Measurements from ENCODE around the gene CREG2.

CREG2 gene

DNA sequence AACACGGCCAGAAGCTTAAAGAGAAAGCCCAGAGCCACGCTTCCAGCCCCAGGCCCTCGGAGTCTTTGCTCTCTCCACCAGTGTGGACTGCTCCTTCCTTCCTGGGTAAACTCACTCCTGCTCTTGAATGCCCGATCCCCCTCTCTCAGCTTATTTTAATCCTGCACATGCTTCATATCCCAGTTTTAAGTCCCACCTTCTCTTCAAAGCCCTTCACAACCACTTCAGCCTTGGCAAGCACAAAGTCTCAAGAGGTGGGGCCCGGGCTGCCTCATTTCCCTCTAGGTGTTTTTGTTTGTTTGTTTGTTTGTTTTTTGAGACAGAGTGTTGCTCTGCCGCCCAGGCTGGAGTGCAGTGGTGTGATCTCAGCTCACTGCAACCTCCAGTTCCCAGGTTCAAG is 21.6 kb upstream of the CREG2 start:
- no peak for DNase-seq

DNA sequence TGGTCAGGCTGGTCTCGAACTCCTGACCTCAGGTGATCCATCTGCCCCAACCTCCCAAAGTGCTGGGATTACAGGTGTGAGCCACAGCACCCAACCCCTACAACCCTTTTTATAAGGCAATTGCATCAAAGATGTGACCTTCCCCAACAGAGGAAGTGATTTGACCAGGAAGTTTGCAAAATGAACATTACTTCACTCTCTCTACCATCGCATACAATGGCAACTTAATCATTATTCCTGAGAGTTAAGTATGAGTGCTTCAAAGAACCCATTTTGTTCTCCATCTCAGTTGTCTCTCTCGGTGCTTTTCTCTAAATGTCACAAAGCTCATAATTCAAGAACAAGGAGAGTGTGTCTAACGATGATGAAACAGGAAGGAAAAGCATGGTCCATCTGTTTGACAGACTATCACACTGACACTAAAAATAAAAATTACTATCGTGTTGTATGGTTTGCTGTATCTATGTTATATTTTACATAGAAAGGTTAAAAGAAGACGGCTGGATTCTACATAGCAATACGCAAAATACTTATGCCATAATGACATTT is 18.1 kb upstream of the CREG2 start:
- no peak for DNase-seq

DNA sequence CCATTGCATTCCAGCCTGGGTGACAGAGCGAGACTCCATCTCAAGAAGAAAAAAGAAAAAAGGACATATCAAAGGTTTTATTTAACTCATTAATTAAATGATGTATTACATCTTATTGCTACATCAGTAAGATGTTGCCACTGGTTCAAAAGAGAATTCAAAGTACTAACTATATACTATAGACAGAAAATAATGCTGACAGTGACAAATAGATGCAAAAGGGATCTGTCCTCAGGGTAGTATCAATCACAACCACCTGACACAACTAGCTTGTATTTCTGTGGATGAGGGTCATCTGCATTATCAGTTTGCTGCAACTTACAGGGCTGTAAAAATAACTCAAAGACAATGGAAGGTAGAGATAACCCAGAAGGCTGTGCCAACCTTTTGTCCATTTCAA is 16.4 kb upstream of the CREG2 start:
- no peak for DNase-seq

DNA sequence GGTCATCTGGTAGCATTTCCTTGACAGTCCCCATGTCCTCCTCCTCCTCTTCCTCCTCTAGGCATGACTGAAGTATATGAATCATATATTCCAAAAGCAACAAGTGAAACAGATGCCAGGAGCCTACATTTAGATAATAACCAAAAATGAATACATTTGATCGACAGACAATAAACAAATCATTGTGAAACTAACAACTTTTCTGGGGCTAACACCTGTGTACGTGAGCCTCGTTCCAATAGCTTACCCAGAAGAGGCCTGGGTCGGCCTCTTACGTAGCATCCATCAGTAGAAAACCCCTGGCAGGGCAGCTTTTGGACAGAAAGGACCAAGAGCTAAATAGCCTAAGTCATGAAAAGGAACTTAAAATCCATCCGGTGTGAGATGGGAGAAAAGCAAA is 15.3 kb upstream of the CREG2 start:
- no peak for DNase-seq

DNA sequence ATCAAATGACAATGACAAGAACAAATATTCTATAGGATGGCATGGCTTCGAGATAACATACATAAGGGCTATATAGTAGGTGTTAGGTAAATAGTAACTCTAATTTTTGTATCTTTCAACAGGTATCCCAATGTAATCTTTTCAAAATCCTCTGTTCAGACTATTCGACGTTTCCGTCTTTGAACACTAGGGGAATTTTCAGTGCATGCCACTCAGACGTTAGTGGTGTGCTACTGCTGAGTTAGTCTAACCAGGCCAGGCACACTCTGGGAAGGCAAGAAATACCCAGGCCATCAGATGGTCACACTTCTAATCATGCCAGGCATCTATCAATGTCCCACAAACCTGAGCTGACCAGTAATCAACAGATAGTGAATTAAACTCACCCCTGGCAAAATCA is 14.6 kb upstream of the CREG2 start:
- no peak for DNase-seq

DNA sequence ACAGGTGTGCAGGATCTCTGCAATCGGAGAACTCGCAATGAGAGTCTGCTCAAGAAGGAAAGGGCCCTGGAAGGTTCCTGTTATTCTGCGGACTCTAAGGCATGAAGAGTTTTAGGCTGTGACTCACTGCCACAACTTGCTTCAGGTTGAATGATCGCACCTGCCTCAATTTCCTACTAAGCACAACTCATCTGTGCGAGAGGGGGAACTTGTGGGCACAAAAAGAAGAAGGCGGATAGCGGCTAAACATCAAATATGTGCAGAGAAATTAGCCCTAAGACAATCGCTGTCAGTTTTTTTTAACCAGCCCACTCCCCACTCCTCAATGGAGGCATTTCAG is 14.0 kb upstream of the CREG2 start:
- no peak for DNase-seq

DNA sequence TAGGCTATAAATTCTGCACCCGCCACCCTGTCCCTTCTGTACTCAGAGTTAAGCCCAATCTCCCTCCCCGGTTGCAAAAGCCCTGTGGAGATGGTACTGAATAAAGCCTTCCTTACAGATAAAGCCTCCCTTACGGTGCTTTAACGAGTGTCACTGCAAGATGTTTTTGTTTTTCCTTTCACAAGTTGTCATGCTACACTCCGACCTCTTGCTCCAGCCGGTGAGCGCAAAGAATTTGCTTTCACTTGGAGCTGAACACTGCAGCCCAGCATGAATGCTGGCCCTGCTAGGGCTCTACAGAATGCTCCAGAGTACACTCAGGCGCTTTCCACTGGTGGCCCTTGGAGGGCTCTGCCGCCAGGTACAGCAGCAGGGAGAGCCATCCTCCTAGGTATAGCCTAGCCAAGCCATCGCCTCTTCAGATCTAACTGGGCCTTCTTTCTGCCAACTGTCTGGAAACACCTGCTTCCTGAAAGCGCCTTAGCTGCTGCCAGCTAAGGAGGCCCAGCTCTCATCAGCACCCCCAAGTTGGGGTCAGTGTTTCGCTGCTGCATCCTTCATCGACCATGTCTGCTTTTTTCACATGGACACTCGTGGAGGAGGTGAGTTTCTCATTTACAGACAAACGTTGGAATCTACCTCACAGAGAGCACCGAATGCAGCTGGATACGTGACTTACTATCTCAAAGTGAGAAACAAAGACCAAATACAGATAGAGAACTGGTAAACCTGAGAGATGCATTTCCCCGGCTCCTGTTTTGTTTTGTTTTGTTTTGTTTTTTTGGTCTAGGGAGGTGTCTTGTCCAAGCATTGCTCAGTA is 13.4 kb upstream of the CREG2 start:
- no peak for DNase-seq

DNA sequence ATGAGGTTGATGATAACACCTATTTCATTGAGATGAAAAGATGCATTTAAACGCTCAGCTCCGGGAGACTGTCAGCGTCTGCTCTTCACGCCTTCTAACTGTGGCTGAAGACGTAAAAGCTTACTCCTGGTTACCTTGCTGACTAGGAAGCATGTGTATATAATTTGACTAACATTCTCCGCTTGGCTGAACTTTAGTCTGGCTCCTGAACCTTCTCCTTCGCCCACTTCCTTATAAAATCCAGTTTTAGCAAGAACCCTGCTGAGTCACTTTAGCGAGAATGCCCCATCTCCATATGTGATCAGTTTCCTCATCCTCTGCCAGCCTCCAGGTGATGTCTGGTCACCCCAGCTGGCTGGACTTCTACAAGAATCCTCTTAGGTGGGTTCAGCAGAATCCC is 12.7 kb upstream of the CREG2 start:
- no peak for DNase-seq

DNA sequence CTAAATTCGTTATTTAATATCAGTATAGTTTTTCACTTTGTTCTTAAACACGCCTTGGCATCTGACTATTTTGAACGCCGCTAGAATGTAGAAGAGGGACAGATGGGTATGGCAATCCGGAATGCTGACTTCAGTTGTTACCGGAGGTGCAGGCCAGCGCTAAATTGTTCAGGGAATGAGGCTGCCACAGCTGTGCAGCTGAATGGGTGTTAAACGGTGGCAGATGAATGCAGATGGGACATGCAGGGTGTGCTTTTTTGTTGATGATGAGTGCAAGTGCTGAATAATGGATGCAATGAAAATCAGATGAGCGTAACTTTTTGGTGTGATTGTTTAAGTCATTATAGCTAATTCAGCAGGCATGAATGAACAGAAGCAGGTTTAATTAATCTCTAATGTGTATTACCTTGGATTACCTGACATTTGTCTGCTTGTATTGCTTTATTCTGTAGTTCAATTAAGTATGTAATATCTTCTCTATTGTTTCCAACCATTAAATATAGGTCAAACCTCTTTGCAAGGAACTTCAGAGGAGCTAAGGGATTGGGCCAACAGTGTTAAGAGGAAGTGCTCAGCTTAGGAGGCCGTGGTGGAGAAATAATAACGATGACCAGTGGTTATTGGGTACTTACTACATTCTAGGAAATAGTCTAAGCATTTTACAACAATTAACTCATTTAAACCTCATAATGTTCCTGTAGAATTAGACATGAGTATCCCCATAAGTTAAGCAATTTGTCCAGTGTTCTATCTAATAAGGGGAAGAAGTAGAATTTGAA is 11.9 kb upstream of the CREG2 start:
- DNase-seq: no peak

DNA sequence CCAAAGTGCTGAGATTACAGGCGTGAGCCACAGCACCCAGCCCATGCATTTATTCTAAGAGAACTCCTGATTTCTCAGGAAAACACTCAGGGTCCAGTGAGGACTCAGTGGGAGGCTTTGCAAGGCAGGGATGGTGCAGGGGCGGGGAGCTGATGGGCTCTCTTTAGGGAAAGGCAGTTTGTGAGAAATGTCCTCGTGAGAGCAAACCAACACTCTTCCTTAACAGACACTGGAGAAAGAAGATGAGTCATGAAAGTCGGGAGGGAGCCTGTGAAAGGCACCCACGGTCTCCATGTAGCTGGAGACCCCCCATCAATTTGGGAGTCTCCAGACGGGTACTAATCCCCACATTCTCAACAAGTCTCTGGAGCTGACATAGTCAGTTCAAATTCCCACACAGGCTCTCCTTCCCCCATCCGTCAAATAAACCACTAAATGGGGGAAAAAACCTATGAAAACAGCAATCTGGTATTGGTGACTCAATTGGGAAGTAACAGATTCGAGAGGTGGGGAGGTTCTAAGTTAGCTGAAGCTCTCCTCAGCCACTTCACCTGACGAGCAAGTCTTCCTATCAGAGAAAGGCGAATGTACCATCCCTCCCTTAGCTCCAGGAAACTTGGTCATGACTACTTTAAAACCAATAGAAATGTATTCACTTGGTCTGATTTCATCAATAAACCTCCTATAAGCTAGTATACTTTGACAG is 11.0 kb upstream of the CREG2 start:
- no peak for DNase-seq

DNA sequence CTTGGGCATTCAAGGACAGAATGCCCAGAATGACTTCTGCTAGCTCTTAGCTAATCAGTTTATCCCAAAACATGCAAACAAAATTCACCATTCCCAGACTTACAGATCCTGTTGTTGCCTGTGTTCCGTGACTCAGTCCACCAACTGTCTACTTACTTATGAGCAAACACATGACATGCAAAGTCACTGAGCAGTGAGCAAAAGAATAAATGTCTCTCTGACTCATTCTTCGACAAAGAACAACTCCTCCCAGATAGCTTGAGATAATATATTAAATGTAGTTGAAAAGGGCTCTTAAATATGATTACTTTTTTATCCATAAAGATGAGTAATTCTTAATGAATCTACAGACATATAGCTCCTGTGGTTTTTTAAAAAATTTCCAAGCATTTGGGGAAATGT is 9.0 kb upstream of the CREG2 start:
- no peak for DNase-seq

DNA sequence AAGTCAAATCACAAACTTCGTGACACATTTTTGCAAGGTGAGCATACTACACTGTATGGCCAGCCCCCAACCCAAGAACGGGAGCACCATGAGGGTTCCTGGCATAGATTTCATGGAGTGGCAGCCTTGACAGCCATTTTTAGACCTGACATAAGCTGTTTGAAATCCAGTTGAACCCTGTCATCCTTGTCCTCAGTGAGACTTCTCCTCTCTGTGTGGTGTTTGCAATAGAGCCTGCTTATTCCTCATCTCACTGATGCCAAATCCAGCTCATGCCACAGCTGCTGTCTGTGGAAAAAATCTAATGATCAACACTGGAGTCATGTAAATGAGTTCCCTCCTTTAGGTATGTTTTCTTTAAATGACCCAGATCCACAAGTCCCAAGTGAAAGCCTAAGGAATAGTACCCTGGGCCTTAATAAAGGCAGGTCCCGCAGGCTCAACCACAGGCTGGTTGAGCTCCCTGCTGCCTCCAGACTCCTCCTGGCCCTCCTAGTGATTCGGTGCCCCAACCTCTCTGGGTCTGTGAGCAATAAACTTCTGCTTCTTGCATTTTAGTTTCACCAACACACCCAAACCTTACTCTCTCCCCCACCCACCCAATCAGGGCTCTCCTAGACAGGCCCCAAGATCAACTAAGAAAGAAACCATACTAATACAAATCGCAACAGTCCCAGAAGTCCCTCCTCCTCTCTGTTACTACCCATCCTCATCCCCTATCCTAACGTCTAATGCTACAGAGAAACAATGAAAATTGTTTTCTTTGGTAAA is 8.4 kb upstream of the CREG2 start:
- DNase-seq: no peak

DNA sequence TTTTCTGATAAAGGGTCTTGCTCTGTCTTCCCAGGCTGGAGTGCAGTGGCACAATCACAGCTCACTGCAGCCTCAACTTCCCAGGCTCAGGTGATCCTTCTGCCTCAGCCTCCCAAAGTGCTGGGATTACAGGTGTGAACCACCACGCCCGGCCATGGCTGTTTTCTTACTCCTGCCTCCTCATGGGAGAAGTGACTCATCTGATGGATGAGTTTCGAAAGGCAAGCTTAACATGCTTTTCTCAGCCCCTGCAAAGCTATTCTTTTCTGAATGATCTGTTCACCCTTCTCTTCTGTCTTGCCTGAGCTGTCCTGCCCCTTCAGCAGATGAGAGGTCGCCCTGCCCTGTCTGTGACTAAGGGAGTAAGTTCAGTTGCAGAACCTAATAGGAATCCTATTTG is 929 bp upstream of the CREG2 start:
- DNase-seq: no peak

DNA sequence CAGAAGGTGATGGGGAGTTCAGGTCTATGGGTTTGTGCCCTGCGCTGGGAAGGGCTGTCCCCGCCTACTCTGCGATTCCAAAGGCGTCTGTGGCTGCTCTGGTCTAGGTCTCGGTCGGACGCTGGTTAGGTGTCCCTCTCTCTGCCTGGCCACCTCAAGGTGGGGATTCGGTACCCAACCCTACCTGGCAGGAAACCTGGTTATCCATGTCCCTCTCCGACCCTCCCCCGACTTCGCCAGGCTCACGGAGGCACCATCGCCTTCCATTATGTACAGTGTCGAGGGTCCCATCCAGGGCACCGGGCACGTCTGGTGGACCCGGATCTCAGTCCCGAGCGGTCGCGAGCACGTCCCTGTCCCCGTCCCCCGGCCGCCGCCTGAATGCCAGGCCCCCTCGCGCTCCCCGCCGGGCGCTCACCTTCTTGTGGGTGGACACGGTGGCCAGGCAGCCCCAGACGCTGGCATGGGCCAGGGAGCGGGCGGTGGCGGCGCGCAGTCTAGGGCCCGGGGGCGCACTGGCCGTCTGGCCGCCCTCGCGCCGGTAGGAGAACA is 628 bp downstream of the CREG2 start:
- DNase-seq: no peak

DNA sequence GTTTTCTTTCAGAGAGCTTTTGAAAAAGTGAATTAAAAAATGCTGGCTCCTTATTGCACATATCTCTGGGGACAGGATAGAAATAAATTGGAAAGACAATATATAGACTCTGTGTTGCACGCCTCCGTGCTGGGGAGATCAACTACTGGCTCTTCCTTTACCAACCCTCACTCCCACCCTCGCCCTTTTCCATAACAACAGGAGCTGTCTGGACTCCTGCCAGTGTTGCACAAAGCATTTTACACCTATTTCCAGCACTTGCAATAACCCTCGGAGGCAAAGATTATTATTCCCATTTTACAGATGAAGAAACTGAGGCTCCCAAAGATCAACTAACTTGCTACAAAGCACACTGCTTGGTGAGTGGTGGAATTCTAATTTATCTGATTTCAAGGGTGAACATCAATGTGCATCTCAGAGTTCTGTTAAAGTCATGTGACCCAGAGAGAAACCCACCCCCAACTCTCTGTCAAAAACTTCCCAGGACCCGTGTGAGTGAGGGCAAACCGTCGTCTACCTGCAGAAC is 4.2 kb downstream of the CREG2 start:
- DNase-seq: no peak

DNA sequence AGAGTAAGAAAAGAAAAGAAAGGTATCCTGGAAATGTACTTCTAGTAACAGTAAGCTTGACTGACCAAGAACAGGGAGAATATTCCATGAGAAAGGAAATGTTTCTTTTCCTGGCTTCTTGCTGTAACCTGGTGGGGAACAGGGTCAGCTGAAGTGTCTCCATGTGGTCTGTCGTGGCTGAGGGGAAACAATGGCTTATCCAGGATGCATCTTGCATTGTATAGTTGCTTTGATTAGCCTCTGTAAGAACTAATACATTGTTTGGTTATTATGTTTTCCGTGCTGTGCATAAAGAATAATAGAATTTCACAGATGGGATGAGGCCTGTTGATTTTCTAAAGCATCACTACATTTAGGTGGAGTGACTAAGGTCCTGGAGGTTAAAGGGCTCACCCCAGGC is 4.9 kb downstream of the CREG2 start:
- DNase-seq: no peak

DNA sequence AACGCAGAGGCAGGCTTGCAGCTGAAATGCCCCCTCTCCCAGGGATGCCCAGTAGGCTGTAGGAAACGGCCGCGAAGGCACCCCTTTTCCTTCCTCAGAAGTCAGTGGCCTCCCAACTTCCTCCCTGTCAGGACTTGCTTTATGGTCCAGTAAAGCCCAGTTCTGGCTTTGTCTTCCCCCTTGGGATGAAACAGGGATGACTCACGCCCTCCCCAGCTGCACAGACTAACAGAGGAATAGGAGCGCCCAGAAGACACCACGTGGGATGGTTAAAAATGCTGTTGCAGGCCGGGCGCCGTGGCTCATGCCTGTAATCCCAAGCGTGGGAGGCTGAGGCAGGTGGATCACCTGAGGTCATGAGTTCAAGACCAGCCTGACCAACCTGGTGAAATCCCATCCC is 6.9 kb downstream of the CREG2 start:
- DNase-seq: no peak

DNA sequence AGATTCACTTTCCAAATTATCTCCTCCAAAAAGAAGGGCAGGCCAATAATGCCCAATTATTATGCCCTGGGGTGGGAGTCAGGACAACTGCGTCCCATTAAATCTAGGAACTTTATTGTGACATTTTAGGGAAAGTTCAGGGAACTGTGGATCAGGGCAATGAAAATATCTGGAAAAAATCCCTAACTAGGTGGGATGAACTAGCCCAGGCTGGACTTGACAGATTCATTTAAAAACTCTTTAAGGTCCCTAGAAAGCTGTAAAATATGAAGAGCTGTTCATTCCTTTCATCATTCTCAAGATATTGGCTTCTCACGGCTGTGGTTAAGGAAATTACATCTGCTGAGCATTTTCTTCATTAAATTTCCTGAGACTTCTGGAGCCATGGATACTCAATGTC is 8.2 kb downstream of the CREG2 start:
- DNase-seq: no peak

DNA sequence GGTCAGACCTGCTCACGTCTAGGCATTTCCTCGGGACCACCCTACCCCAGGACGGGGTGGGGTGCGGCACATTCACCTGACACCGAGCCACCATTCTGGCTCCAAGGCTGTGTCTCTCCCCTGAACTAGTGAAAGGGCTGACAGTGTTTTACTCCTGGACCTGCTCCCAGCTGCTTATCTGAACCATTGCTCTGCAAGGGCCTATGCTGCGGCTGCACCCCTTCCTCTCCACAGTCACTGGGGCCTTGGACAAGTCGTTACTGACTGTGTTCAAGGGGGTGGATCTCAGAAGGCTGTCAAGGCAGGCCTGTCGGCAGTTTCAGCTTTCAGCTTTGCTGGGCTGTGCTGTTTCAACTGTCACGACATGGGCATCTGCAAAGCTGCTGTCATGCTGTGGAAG is 11.7 kb downstream of the CREG2 start:
- no peak for DNase-seq

DNA sequence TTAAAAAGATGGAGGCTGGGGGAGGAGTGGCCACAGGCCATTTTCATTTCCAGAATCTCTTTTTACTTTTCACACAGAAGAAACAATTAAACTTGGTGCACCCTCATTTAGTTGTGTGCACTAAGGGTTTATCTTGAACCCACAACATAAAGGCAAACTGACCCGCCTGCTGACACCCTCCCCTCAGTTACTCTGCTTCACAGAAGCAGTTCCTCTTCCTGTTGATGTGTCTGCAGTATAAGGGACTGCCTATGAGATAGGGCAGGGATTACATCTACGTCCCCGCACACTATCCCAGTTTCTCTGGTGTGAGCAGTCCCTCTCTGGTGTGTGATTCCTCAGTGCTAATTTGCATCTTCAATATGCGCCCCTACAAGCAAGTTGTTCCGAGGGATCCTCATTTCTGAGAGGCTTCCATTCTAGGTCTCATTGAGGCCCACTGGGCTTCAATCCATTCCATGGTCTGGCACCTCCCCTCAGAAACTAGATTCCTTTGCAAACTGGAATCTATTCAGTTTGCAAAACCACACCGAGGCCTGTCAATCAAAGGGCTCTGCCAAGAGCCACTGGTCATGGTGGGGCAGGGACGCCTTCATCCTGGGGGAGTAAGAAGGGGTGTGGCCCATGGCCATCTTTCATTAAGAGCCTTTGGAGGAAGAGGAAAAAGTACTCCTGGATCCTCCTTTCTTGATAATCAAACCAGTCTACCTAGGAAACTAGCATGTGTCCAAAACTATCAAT is 12.3 kb downstream of the CREG2 start:
- no peak for DNase-seq

DNA sequence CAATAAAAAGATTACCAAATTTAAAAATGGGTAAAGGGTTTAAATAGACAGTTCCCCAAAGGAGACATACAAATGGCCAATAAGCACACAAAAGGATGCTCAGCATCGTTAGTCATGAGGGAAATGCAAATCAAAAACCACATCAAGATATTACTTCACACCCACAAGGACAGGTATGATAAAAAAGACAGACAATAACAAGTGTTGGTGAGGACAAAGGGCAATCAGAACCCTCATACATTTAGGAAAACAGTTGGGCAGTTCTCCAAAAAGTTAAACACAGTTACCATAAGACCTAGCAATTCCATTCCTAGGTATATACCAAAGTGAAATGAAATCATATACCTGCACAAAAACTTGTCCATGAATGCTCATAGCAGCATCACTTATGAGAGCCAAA is 14.5 kb downstream of the CREG2 start:
- no peak for DNase-seq

DNA sequence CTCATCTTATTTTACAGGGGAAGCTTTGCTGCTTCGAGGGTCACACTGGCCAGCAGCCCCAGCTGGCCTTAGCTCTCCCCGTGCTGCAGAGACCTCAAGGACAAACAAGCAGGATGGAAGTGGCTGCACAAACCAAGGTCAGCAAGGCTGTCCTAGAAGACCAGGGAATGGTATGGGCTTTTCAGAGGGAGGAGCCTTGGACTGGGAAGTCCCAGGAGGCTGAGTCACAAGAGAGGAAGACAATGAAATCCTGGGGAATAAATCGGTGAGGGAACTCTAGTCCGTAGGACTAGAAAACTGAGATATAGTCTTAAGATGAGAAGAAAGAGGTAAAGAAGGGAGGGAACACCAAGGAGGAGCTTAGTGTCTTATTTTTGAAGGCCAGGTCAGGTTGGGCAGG is 15.7 kb downstream of the CREG2 start:
- DNase-seq: no peak
